Measurements from ENCODE around the gene PIPOX. TPM values are rescaled to one million over a fixed set of nuclear protein-coding genes. Genes with fewer than 3 reads are reported as not detected.

The PIPOX gene
- polyA plus RNA-seq, 1 donor from 2014 or later, result 4.4 TPM

DNA sequence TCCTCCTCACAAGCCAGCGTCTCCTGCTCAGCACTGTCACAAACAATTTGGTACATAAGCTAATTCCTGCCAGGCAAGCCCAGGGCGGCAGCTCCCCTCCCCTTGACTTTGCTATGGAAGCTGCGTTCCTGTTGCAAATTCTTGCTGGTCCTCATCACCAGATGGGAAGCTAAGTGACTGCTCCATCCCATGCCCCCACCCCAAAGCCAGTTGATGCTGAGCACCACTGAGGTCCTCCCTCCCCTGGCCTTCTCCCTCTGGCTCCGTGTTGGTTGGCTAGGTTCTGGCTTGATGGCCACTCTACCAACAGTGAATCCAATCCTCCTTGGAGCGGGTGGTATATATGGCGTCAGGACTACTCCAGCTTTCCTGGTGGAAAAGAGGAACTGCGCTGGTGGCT lies 34.4 kb downstream of the PIPOX start:
- Histone ChIP-seq H3F3A (ENCODE audit: insufficient read depth, low read length, poor library complexity, severe bottlenecking) (no peaks in the 10 kb centered on the region), H3K79me2 (replicated peaks; ENCODE audit: insufficient read depth, low read length) (no peaks in the 10 kb centered on the region), H4K20me1 (ENCODE audit: insufficient read depth) (no peaks in the 10 kb centered on the region), H3K4me2 (ENCODE audit: low read length) (no peak overlapping the region), H3K36me3 (ENCODE audit: insufficient read depth, low read length) (no peaks in the 10 kb centered on the region), H2AFZ (ENCODE audit: low read depth, low read length) (no peak overlapping the region), H3K9me3 (ENCODE audit: low read length) (no peaks in the 10 kb centered on the region), H3K27ac (ENCODE audit: low read length) (no peak overlapping the region), H3K4me3 (ENCODE audit: low read length) (no peak overlapping the region), H3K9me2 (ENCODE audit: insufficient read depth, low read length) (no peaks in the 10 kb centered on the region), H3K27me3 (ENCODE audit: insufficient read depth, low read depth, low read length) (no peaks in the 10 kb centered on the region), H3K9ac (ENCODE audit: low read length) (no peak overlapping the region)
- TF ChIP-seq EZH2 (IDR thresholded peaks at IDR 0.05; ENCODE audit: borderline replicate concordance, insufficient read depth, low read length, poor library complexity, severe bottlenecking), result no peak
- TF ChIP-seq SMC3 (conservative IDR thresholded peaks at IDR 0.05; ENCODE audit: poor library complexity), result no peak
- TF ChIP-seq MXI1 (conservative IDR thresholded peaks at IDR 0.05; ENCODE audit: poor library complexity, severe bottlenecking), result no peak
- no peak for TF ChIP-seq TAF1 (IDR thresholded peaks at IDR 0.05; ENCODE audit: low read depth)

DNA sequence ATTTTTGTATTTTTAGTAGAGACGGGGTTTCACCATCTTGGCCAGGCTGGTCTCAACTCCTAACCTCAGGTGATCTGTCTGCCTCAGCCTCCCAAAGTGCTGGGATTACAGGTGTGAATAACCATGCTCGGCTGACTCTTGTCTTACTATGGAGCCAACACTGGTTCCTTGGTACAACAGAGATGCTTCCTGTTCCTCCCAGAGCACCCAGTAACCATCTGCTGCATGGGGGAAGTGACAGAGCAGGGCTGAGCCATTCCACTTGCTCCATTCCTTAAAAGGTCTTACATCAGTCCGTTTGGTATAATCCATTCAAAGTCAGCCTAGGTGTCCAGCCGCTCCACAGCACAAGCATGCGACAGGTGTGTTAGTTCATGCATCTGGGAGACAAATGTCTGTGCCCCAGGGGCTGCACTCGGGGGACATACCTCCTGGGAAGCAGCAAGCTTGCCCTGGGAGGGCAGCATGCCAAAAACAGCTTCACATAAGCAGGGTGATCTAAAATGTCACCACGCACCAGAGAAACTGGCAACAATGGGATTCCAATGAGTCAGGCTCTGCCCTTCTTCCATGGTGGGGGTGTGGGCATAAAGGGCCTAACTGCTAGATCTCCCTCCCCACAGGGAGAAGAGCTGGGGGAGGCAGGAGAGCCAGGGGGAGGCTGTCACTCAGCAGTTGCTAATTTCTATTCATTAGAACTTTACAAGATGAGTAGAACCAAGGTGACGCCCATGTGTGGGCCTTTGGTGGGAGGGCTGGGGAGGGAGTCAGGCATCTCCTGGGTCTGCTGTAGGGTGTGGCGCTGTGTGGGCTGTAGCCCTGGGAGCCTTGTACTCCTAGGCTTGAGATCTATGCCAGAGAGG lies 35.5 kb downstream of the PIPOX start:
- H3F3A ChIP-seq (ENCODE audit: insufficient read depth, low read length, poor library complexity, severe bottlenecking), result no peaks in the 10 kb centered on the region
- TF ChIP-seq SMC3 (conservative IDR thresholded peaks at IDR 0.05; ENCODE audit: poor library complexity) (no peak), EZH2 (IDR thresholded peaks at IDR 0.05; ENCODE audit: borderline replicate concordance, insufficient read depth, low read length, poor library complexity, severe bottlenecking) (no peak), EP300 (conservative IDR thresholded peaks at IDR 0.05; ENCODE audit: poor library complexity, severe bottlenecking) (no peak), RAD21 (conservative IDR thresholded peaks at IDR 0.05) (no peak)
- no peaks in the 10 kb centered on the region for H3K36me3 ChIP-seq (ENCODE audit: insufficient read depth, low read length)
- no peak overlapping the region for H2AFZ ChIP-seq (ENCODE audit: low read depth, low read length)
- no peaks in the 10 kb centered on the region for H3K9me3 ChIP-seq (ENCODE audit: low read length)
- no peak overlapping the region for H3K27ac ChIP-seq (ENCODE audit: low read length)
- no peaks in the 10 kb centered on the region for H4K20me1 ChIP-seq (ENCODE audit: insufficient read depth)
- no peak overlapping the region for H3K4me3 ChIP-seq (ENCODE audit: low read length)
- H3K27me3 ChIP-seq (ENCODE audit: insufficient read depth, low read depth, low read length), result no peaks in the 10 kb centered on the region
- no peaks in the 10 kb centered on the region for H3K79me2 ChIP-seq (replicated peaks; ENCODE audit: insufficient read depth, low read length)
- no peak overlapping the region for H3K9ac ChIP-seq (ENCODE audit: low read length)
- H3K4me2 ChIP-seq (ENCODE audit: low read length), result no peak overlapping the region
- no peaks in the 10 kb centered on the region for H3K9me2 ChIP-seq (ENCODE audit: insufficient read depth, low read length)

DNA sequence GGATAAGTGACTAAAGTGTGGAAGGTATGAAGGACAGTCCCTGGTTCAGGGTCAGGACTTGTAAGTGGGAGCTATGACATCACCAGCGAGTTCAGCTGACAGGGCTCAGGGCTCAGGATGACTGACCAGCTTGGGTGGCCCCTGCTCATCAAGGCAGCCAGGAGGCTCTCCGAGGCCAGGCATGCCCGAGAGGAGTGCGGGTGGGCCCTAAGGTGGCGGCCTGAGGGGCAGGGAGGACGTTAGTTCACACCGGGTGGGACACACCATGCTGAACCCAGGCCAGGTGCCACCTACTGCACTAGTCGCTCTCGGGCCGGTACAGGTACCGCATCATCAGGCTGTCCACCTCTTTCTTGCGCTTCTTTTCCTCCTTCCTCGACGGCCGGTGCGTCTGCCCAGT lies 36.5 kb downstream of the PIPOX start:
- H3K4me3 ChIP-seq (ENCODE audit: low read length), result no peak overlapping the region
- H3F3A ChIP-seq (ENCODE audit: insufficient read depth, low read length, poor library complexity, severe bottlenecking), result no peaks in the 10 kb centered on the region
- no peaks in the 10 kb centered on the region for H3K36me3 ChIP-seq (ENCODE audit: insufficient read depth, low read length)
- no peak overlapping the region for H2AFZ ChIP-seq (ENCODE audit: low read depth, low read length)
- TF ChIP-seq SMC3 (conservative IDR thresholded peaks at IDR 0.05; ENCODE audit: poor library complexity) (no peak), RAD21 (conservative IDR thresholded peaks at IDR 0.05) (no peak)
- TF ChIP-seq, protein P1, sequence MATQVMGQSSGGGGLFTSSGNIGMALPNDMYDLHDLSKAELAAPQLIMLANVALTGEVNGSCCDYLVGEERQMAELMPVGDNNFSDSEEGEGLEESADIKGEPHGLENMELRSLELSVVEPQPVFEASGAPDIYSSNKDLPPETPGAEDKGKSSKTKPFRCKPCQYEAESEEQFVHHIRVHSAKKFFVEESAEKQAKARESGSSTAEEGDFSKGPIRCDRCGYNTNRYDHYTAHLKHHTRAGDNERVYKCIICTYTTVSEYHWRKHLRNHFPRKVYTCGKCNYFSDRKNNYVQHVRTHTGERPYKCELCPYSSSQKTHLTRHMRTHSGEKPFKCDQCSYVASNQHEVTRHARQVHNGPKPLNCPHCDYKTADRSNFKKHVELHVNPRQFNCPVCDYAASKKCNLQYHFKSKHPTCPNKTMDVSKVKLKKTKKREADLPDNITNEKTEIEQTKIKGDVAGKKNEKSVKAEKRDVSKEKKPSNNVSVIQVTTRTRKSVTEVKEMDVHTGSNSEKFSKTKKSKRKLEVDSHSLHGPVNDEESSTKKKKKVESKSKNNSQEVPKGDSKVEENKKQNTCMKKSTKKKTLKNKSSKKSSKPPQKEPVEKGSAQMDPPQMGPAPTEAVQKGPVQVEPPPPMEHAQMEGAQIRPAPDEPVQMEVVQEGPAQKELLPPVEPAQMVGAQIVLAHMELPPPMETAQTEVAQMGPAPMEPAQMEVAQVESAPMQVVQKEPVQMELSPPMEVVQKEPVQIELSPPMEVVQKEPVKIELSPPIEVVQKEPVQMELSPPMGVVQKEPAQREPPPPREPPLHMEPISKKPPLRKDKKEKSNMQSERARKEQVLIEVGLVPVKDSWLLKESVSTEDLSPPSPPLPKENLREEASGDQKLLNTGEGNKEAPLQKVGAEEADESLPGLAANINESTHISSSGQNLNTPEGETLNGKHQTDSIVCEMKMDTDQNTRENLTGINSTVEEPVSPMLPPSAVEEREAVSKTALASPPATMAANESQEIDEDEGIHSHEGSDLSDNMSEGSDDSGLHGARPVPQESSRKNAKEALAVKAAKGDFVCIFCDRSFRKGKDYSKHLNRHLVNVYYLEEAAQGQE (IDR thresholded peaks at IDR 0.05; ENCODE audit: borderline replicate concordance), result no peak
- TF ChIP-seq, protein P2, sequence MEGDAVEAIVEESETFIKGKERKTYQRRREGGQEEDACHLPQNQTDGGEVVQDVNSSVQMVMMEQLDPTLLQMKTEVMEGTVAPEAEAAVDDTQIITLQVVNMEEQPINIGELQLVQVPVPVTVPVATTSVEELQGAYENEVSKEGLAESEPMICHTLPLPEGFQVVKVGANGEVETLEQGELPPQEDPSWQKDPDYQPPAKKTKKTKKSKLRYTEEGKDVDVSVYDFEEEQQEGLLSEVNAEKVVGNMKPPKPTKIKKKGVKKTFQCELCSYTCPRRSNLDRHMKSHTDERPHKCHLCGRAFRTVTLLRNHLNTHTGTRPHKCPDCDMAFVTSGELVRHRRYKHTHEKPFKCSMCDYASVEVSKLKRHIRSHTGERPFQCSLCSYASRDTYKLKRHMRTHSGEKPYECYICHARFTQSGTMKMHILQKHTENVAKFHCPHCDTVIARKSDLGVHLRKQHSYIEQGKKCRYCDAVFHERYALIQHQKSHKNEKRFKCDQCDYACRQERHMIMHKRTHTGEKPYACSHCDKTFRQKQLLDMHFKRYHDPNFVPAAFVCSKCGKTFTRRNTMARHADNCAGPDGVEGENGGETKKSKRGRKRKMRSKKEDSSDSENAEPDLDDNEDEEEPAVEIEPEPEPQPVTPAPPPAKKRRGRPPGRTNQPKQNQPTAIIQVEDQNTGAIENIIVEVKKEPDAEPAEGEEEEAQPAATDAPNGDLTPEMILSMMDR (IDR thresholded peaks at IDR 0.05; ENCODE audit: poor library complexity, severe bottlenecking), result no peak
- H3K9me2 ChIP-seq (ENCODE audit: insufficient read depth, low read length), result no peaks in the 10 kb centered on the region
- H3K79me2 ChIP-seq (replicated peaks; ENCODE audit: insufficient read depth, low read length), result no peaks in the 10 kb centered on the region
- H3K27ac ChIP-seq (ENCODE audit: low read length), result no peak overlapping the region
- no peaks in the 10 kb centered on the region for H3K27me3 ChIP-seq (ENCODE audit: insufficient read depth, low read depth, low read length)
- H3K4me2 ChIP-seq (ENCODE audit: low read length), result no peak overlapping the region
- H3K9me3 ChIP-seq (ENCODE audit: low read length), result no peaks in the 10 kb centered on the region
- no peak overlapping the region for H3K9ac ChIP-seq (ENCODE audit: low read length)
- H4K20me1 ChIP-seq (ENCODE audit: insufficient read depth), result no peaks in the 10 kb centered on the region

Measured in neural cell (in vitro differentiated cells).